ENCODE results near the gene LMX1A.
A peak's percentile ranks its signal among the peaks of the same experiment; 100 is the strongest.

Gene LMX1A

GRCh38 chr1:165355977-165356811 is at the start of gene LMX1A:
TSS of gene LMX1A (minus strand) at chr1:165356715. CDS start at chr1:165355559, 1,156 bp downstream.
- peak; percentile 3 for DNase-seq (ENCODE audit: low read depth)

DNA sequence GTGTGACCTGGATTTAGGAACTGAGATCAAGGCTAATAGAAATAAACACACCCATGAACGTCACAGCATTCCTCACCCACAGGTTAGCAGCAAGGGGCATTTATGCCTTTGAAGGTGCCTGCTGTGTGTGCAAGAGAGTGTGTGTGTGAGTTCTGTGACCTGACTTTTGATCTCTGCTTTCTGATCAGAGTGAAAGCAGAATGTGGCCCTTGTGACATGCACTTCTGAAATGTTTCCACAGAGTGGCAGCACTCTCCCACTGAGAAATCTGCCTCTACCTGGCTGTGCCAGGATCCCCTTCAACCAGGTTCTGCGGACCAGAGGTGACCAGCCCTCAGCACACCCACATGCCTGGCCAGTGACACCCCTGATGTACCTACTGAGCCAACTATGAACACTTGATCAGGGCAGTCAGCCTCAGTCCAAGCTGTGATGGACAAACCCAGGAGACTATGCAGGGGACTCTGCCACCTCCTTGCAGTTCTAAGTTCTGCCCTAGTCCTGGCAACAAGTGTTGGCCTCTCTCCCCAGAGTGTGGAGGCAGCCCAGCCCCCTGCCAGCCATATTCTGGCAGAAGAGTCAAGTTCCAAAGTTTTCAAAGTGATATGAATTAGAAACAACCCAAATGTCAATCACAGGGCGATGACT is 47.4 kb upstream of the LMX1A start:
- DNase-seq (ENCODE audit: low read depth) = peak; percentile 4

DNA sequence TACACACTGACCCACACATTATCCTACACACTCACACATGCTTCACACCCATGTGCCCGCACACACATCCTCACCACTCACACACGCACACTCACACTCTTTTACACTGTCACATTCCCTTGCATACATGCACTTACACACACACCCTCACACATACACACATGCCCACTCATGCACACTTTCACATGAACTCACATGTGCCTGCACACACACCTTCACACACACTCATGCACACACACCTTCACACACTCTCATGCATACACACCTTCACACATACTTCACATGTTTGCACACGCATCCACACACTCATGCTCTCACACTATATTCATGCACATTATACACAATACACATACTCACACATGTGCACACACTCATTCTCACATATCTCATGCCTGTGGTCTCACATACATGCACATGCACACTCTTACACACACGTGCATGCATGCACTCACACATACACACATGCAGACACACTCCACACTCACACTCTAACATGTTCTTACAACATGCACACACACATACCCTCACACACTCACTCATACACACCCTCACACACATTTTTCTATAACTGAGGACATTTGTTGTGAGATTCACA is 46.1 kb upstream of the LMX1A start:
- DNase-seq (ENCODE audit: low read depth) = no peak

DNA sequence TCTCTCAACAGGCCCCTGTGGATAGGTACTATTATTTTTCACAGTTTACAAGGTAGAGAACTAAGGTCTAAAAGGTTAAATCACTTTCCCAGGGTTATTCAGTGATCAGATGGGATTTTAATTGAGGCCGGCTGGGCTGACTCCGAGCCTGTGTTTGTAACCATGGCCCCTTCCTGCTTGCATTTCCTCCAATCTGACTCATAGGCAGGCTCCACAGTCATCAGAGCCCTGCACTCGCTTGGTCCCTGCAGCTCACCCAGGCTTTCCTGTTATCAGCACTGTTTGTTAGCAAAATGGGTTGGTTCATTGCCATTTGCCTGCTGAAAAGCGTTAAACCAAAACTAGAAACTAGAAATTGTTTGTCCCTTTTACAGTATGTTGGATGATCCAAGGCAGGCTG is 41.4 kb upstream of the LMX1A start:
- peak; percentile 70 for DNase-seq (ENCODE audit: low read depth)

- no peak for DNase-seq (ENCODE audit: low read depth)
These were observed 39.4 kb upstream of the LMX1A start for GRCh38 chr1:165395901-165396300.

- DNase-seq (ENCODE audit: low read depth) = no peak
These were observed 39.0 kb upstream of the LMX1A start for GRCh38 chr1:165395478-165395877.

DNA sequence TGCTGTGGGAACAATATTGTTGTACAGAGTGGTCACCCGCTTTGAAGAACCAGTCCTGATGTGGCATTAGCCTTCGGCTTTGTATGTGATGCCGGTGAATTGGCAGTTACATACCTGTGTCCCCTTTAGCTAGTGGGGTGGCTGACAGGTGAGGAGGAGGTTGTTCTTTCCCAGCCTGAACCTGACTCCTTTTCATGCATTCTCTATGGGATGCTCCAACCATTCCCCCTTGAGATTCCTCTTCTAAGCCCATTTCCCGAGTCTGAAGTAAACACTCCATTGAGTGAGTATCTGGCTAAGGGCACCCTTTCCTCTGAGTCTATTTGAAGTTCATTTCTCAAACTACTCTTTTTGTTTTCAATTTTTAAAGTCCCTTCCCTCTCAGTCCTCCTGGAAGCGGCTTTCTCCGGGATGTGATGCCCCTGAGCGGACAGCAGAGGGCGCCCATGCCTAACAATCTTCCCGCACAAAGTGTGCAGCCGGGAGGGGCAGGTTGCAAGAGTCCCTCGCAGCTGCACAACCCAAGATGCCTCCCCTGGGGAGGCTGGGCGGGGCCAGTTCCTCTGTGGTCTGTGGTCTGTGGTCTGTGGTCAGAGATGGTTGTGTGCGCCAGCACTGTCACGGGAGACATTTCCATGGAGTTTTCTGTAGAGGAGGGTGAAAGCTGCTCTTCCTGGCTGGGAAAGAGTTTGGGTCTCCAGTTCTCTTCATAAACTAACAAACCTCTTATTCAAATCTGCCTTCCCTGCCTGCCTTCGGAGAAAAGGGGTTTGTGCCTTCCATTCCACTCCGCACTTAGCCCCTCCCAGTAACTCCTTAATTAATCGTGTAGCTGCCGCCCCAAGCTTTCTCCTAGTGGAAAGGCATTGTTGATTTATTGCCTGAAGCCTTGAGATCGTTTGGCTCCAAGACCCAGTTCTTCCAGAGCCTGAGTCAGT is 36.4 kb upstream of the LMX1A start:
- peak; percentile 89 for DNase-seq (ENCODE audit: low read depth)

DNA sequence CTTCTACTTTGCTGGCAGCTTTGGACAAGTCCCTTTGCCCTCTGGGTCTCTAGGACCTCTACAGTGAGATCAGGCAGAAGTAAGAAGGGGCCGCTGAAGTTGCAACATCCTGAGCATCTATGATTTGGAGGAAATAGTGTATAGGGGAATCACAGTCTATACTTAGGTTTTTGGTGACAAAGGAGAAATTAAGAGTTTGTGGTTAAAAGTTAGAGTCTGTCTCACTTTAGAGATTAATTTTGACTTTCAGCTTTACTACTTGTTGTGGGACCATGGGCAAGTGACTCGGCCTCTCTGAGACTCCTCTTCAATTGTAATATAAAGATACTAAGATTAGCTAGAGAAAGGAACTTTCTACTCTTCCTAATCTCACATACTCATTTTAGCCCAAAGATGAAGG is 33.1 kb upstream of the LMX1A start:
- no peak for DNase-seq (ENCODE audit: low read depth)

DNA sequence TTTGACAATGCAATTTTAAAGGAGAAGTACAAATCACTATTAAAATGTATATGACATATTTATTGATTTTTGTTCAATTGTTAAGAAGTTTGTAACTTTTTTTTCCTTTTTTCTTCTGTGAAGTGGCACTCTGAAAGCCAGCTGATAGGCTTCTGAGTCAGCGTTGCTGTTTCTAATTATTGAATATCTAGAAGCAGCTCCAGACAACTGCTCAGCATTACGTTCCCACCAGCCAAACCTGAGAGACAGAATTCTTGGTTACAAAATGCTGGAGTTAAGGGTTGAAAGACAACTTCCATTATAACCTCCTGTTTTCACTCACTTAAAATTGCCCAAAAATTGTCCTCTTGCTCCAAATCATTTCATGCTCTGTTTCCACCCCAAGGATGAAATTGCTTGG is 31.4 kb upstream of the LMX1A start:
- DNase-seq (ENCODE audit: low read depth) = no peak

DNA sequence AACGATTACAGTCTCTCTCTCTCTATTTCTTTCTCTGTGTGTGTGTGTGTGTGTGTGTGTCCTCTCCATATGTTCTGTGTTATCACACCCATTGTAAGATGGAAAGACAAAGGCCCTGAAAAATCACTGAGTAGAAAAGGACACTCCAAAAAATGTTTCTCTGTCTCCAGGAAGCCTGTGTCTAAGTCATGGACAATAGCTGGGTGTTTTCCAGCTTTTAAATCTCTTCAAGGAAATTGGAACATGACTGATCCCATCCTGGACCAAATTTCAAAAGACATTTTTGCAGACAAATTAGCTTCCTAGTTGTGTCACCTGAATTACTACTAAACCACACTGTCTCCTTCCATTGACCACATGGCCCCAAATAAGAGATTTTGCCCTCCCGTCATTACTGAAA is 31.0 kb upstream of the LMX1A start:
- no peak for DNase-seq (ENCODE audit: low read depth)

DNA sequence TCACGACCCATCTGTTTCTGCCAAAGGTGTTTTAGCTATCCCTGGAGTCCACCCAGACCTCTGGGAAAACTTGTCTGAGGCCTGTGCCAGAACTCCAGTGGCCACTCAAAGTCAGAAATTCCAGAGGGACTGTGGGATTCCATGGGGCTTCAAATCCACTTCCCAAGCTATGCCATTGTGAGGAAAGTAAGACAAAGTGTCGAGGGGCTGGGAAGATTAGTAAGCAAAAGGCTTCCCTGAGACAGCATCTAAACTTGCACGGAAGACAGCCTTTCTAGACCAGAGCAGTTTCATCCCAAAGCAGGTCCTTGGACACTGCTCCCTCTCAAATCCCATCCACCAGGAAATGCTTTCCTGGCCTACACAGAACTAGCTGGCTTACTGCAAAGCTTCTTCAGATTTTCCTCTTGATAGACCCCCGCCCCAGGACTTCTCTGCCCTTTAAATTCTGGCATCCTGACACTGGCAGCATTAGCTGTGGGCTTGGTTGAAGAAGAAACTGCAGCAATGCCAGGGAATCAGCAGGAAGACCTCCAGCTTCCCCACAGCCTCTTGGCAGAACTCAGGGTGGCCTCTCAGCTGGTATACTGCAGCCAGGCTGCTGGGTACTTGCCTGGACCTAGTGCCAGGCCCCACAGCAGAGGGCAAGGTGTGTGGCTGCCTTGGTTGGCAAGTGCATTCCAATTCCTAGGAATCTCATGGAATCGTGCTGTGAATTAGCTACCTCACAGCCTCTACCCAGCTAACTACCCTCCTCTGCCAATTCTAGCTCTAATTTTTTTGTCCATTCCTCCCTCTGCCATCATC is 27.3 kb upstream of the LMX1A start:
- DNase-seq (ENCODE audit: low read depth) = no peak

- DNase-seq (ENCODE audit: low read depth) = peak; percentile 73
These were observed 26.6 kb upstream of the LMX1A start for GRCh38 chr1:165383067-165383466.

DNA sequence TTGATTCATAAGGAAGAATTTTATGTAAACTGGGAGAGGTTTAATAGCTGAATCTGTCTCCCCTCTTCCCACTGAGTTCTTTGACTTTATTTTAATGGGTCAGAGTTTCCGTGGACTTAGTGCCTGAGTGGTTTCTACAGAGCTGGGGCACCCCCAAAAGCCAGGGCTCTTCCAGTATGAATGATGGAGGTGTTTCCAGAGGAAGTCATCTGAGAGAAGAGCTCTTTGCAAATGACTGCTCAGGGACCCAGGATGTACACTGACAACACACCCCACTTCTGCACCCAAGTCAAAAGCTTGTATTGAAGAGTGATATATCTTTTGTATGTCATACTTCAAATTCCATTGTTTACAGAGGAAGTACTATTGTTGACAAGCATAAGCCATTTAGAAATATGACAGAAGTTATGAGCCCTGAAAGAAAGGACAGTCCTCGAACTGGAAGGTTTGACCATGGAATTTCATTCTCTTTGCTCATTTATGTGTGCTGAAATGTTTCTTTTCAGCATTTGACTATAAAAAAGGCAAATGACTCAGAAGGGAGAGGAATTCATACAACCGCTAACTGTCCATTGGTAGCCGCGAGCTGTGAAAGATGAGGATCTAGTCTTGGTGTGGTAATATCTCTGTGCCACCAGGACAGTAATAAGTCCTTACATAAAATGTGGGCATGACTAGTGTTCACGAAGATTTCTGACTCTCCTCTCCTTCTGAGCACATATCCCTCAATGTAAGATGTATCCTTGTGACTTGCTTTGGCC is 25.4 kb upstream of the LMX1A start:
- DNase-seq (ENCODE audit: low read depth) = peak; percentile 45

- DNase-seq (ENCODE audit: low read depth) = peak; percentile 46
These were observed 20.3 kb upstream of the LMX1A start for GRCh38 chr1:165376811-165377311.

DNA sequence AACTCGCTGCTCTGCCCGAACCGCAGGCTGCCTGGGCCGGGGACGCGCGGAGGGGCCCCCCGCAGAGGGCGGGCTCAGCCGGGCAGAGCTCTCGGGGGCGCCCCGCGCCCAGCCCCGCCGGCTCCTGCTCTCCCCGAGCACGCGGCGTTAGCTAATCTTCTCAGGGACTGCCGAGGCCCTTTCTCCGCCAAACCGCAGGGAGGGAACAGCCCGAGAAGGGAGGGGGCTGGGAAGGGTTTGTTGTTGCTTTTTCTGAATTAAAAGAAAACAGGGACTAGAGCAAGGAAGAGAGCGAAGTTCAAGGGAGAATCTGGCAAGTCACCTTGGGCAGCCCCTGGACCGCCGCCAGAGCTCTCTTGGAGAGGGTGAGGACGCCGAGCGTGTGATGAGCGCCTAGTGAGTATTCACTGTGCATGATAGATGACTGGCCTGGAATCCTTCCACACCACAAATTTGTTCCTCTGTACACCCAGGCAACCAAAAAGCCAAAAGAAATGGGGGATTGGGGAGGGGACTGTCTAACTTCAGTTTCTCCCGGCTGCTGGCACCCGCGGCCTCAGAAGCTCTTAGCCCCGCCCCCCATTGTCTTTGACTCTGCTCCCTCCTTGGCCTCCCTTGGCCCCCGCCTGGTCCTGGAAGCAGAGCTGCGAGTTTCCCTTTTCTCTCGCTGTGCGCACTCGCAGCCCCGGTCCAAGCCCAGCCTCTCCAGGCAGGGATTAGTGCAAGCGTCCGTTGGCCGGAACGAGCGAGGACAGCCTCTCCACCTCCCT is 19.7 kb upstream of the LMX1A start:
- DNase-seq (ENCODE audit: low read depth) = peak; percentile 84

DNA sequence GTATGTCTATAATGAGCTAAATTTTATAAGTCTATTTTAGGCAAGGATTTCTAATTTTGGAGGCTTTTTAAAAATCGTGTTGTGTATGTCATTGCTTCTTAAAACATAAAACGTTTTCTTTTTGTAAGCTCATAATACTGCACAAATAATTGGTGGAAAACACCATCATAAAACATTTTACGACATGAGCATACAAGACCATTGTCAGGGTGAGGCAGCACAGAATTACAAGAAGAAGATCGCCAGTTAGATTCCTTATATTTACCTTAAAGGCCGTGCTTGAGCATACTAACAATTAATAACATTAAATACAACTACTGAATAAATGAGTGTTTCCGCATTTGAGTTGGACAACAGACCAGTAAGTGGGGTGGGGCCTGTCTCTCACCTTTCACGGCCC is 19.1 kb upstream of the LMX1A start:
- no peak for DNase-seq (ENCODE audit: low read depth)

DNA sequence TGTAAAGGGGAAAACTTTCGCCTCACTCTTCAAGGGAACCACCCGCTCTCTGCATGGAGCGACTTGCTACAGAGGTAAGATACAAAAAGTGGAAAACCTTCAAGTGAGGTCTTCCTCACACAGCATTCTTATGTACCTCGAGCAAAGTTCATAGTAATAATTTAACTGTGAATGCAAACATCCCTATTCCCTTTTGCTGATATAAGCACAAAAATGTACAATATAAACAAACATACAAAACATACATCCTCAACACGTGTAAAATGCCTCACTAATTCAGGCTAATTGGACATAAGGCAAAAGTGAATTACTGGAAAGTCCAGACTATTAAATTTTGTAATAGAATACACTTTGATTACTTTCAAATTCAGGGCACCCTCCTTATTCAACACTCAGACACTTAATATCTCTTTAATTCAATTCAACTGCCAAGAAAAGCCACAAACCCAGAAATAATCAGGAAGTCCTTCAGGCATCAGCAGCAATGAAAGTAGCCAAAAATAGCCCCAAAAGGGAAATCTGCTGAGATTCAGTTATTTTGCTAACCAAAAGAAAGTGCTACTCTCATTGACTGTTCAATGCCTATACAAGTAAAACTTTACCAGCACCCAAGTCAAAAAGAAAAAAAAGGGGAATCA is 15.2 kb upstream of the LMX1A start:
- DNase-seq (ENCODE audit: low read depth) = peak; percentile 21

- peak; percentile 49 for DNase-seq (ENCODE audit: low read depth)
These were observed 12.8 kb upstream of the LMX1A start for GRCh38 chr1:165369255-165369848.
